ENCODE results near the gene HTR3E.

GRCh38 chr3:184062637-184063036 is 34.2 kb upstream of the HTR3E start:
- TF ChIP-seq CTCF (IDR thresholded peaks at IDR 0.05) (no peak), ZFX (IDR thresholded peaks at IDR 0.05; ENCODE audit: borderline replicate concordance) (no peak)
